Stimulated activated CD8-positive, alpha-beta memory T cell treated with anti-CD3 and anti-CD28 coated beads, Interleukin-4, amount 100 ng/mL, for 4 hours (primary cell): ENCODE results near the gene AP5S1.
"Not testable (repeated sequence)": the region's sequence is repeated elsewhere in the genome, so short reads cannot be mapped to it uniquely, and the experiment has no call there.

Experiments used
- DNase-seq, 2 donors: peaks; one replicate each; pipeline ENCODE4 v3.0.0-alpha.2; 2020; ENCODE audit warnings: low read depth in 2 of 2, low spot score in 1 of 2

The AP5S1 gene

GRCh38 chr20:3811467-3812258 is 8.7 kb upstream of the AP5S1 start:
- peak; percentile 82 to 89 for DNase-seq

- DNase-seq: no peak
Measured at GRCh38 chr20:3812259-3812681, 8.1 kb upstream of the AP5S1 start.

GRCh38 chr20:3812975-3813847 is 7.1 kb upstream of the AP5S1 start:
- DNase-seq: no peak

GRCh38 chr20:3813848-3814581 is 6.3 kb upstream of the AP5S1 start:
- DNase-seq: no peak

- DNase-seq: no peak
Measured at GRCh38 chr20:3814928-3815495, 5.3 kb upstream of the AP5S1 start.

GRCh38 chr20:3815703-3816315 is 4.5 kb upstream of the AP5S1 start:
- DNase-seq: no peak

- DNase-seq: no peak
Measured at GRCh38 chr20:3818155-3819151, 1.9 kb upstream of the AP5S1 start.

GRCh38 chr20:3819411-3820047 is 818 bp upstream of the AP5S1 start:
- DNase-seq: no peak

- no peak for DNase-seq
Measured at GRCh38 chr20:3820901-3821727, 767 bp downstream of the AP5S1 start.

- DNase-seq: no peak
Measured at GRCh38 chr20:3821996-3822395, 1.6 kb downstream of the AP5S1 start.

- DNase-seq: no peak
Measured at GRCh38 chr20:3823881-3824280, 3.5 kb downstream of the AP5S1 start.

- no peak for DNase-seq
Measured at GRCh38 chr20:3825526-3825925, 5.2 kb downstream of the AP5S1 start.

- DNase-seq: no peak
Measured at GRCh38 chr20:3826420-3826819, 6.1 kb downstream of the AP5S1 start.

GRCh38 chr20:3828798-3829197 is 8.5 kb downstream of the AP5S1 start:
- no peak for DNase-seq

- DNase-seq: not testable (repeated sequence)
Measured at GRCh38 chr20:3829891-3830290, 9.5 kb downstream of the AP5S1 start.

- DNase-seq: no peak
Measured at GRCh38 chr20:3836132-3836531, 15.8 kb downstream of the AP5S1 start.

- DNase-seq: no peak
Measured at GRCh38 chr20:3839328-3839727, 19.0 kb downstream of the AP5S1 start.

- DNase-seq: not testable (repeated sequence)
Measured at GRCh38 chr20:3840201-3840600, 19.9 kb downstream of the AP5S1 start.
